Astrocyte of the cerebellum (primary cell): ENCODE results near the gene PIGH.
"Not testable (repeated sequence)": the region's sequence is repeated elsewhere in the genome, so short reads cannot be mapped to it uniquely, and the experiment has no call there.

ENCODE experiments used
- DNase-seq: peaks from one replicate; pipeline ENCODE4 v3.0.0-alpha.2; 2011; ENCODE audit warnings: low read depth
- H3K4me3 ChIP-seq: 2 replicates; pipeline ENCODE4 v1.5.1; 2011; ENCODE audit warnings: mild to moderate bottlenecking, low read depth, low read length, moderate library complexity
- CTCF ChIP-seq: IDR thresholded peaks from 2 replicates; pipeline ENCODE4 v1.5.1; 2012; ENCODE audit warnings: low read length, low read depth, moderate library complexity, mild to moderate bottlenecking; ENCODE audit errors: missing control alignments
- in situ Hi-C: cut with HindIII; loops from 2 replicates; pipeline ENCODE4 v1.10.0; 2017; ENCODE audit warnings: low sequenced_read_pairs

The PIGH gene

GRCh38 chr14:67549734-67550133, 50.3 kb downstream of the PIGH start:
- no peak overlapping the region for H3K4me3 ChIP-seq
- TF ChIP-seq CTCF: no peak
- DNase-seq: no peak
- in situ Hi-C loops: no loop called here

- H3K4me3 ChIP-seq: no peak overlapping the region
- in situ Hi-C loops: no loop called here
- TF ChIP-seq CTCF: no peak
- DNase-seq: no peak
Measured at GRCh38 chr14:67547224-67547780, 52.8 kb downstream of the PIGH start.

- TF ChIP-seq CTCF: no peak
- DNase-seq: no peak
- in situ Hi-C loops: no loop called here
- no peak overlapping the region for H3K4me3 ChIP-seq
Measured at GRCh38 chr14:67544590-67544989, 55.5 kb downstream of the PIGH start.

- DNase-seq, H3K4me3 ChIP-seq, in situ Hi-C loops: not testable (repeated sequence)
Measured at GRCh38 chr14:67542620-67543019, 57.4 kb downstream of the PIGH start.

- in situ Hi-C loops: no loop called here
- DNase-seq: no peak
- no peak overlapping the region for H3K4me3 ChIP-seq
- TF ChIP-seq CTCF: no peak
Measured at GRCh38 chr14:67541448-67542387, 58.4 kb downstream of the PIGH start.
